HepG2 (cell line): Measurements from ENCODE around the gene FLYWCH1.

ENCODE experiments used
- CEBPB ChIP-seq: IDR thresholded peaks from 2 replicates; pipeline ENCODE4 v1.6.1; 2011; ENCODE audit warnings: low read depth, low read length, improper control_type of control experiment, borderline replicate concordance
- FOXP1 ChIP-seq, 2 experiments: fragments of 450-650 bp in 1 of 2; IDR thresholded peaks; 2 replicates each; pipeline ENCODE4 v1.6.1; 2017 to 2018; ENCODE audit warnings: antibody characterized with exemption in 1 of 2
- MTA3 ChIP-seq: sonication (generic); formaldehyde crosslinking; IDR thresholded peaks from 2 replicates; pipeline ENCODE4 v1.4.0; 2020; ENCODE audit warnings: missing genetic modification reagents
- PHF8 ChIP-seq: sonication (generic); formaldehyde crosslinking; IDR thresholded peaks from 2 replicates; pipeline ENCODE4 v1.5.0; 2020; ENCODE audit warnings: missing genetic modification reagents
- SMC3 ChIP-seq: IDR thresholded peaks from 2 replicates; pipeline ENCODE4 v1.6.1; 2011; ENCODE audit warnings: low read length, improper control_type of control experiment
- ZBTB21 ChIP-seq: sonication (generic); formaldehyde crosslinking; IDR thresholded peaks from 2 replicates; pipeline ENCODE4 v1.4.0; 2020; ENCODE audit warnings: missing genetic modification reagents
- ZNF260 ChIP-seq: sonication (generic); formaldehyde crosslinking; IDR thresholded peaks from 2 replicates; pipeline ENCODE4 v1.4.0; 2020; ENCODE audit warnings: missing genetic modification reagents, low read depth, mild to moderate bottlenecking, borderline replicate concordance
- ZSCAN30 ChIP-seq: sonication (generic); formaldehyde crosslinking; IDR thresholded peaks from 2 replicates; pipeline ENCODE4 v1.5.0; 2020; ENCODE audit warnings: mild to moderate bottlenecking, missing genetic modification reagents
- TF ChIP-seq, protein P1 (sequence below): sonication (generic); formaldehyde crosslinking; IDR thresholded peaks from 2 replicates; pipeline ENCODE4 v1.4.0; 2020; ENCODE audit warnings: missing genetic modification reagents

GRCh38 chr16:2991566-2992261, 80.0 kb downstream of the FLYWCH1 start:
- TF ChIP-seq PHF8 (CRISPR knock-in tag) (no peak), ZBTB21 (no peak), SMC3 (no peak), MTA3 (CRISPR knock-in tag) (no peak), CEBPB (no peak), ZSCAN30 (CRISPR knock-in tag) (no peak), ZNF260 (CRISPR knock-in tag) (no peak), FOXP1 (IDR thresholded peaks at IDR 0.05) (no peak), FOXP1 (CRISPR knock-in tag; IDR thresholded peaks at IDR 0.05) (no peak)
- TF ChIP-seq, protein P1, sequence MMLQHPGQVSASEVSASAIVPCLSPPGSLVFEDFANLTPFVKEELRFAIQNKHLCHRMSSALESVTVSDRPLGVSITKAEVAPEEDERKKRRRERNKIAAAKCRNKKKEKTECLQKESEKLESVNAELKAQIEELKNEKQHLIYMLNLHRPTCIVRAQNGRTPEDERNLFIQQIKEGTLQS (CRISPR knock-in tag), result no peak
